ENCODE results near the gene NAA38. TPM values are rescaled to one million over a fixed set of nuclear protein-coding genes. Genes with fewer than 3 reads are reported as not detected.

NAA38 gene
- total and polyA plus RNA-seq, 7 experiments from 2014 or later, result 22.1 to 132 (median 30.3) TPM

GRCh38 chr17:7841915-7842379 lies 15.4 kb downstream of the NAA38 start:
- H3K4me3 Mint-ChIP-seq, result peak overlapping the region; percentile 85 to 99 (median 94)
- Histone ChIP-seq H3K36me3 (ENCODE audit: control insufficient read depth in 2 of 3, insufficient read depth in 3 of 3, low read length in 3 of 3) (peaks cover 0 to 15% (median 0%) of the 10 kb centered on the region in 3 experiments), H3K4me3 (ENCODE audit: low read length) (peak overlapping the region; percentile 84), H3K27ac (ENCODE audit: low read depth, low read length) (peak overlapping the region; percentile 100), H3K27me3 (ENCODE audit: control insufficient read depth in 2 of 2, insufficient read depth in 2 of 2, low read length in 2 of 2) (no peaks in the 10 kb centered on the region), H3K9me3 (ENCODE audit: control insufficient read depth in 2 of 3, low read length in 3 of 3) (no peaks in the 10 kb centered on the region), H3K4me1 (ENCODE audit: control insufficient read depth in 2 of 2, insufficient read depth in 2 of 2, low read length in 2 of 2) (peaks cover 26 to 48% of the 10 kb centered on the region in 2 donors)
- H3K36me3 Mint-ChIP-seq, result peaks cover 0 to 10% (median 3%) of the 10 kb centered on the region in 5 donors
- peaks cover 0 to 2% (median 0%) of the 10 kb centered on the region in 5 donors for H3K27me3 Mint-ChIP-seq
- DNase-seq (peak in 8 of 9 donors; percentile 77 to 91 (median 82)), ATAC-seq (peak; percentile 33)
- H3K27ac Mint-ChIP-seq, result peak overlapping the region; percentile 90 to 100 (median 99)
- peaks cover 39 to 64% (median 51%) of the 10 kb centered on the region in 7 donors for H3K4me1 Mint-ChIP-seq
- ChIA-PET CTCF (interaction anchor here (0.6 to 1.4 kb wide), 5 partner anchors 15 to 148 kb away, joined by 3 to 4 read pairs (median 3); partner anchors contain the start of gene NAA38), POLR2A (interaction anchor here (0.7 to 6.2 kb wide), 5 partner anchors 8 to 155 kb away, joined by 3 to 86 read pairs (median 4); partner anchors contain the start of genes CYB5D1, KDM6B, NAA38 and TP53)
- peaks cover 0 to 13% (median 0%) of the 10 kb centered on the region in 11 donors for H3K9me3 Mint-ChIP-seq
- intact Hi-C loops (cut with micrococcal nuclease), result loop anchor here (1.0 to 10.0 kb wide), 10 partner anchors 9 to 1190 kb away; partner anchors contain the start of genes ACADVL (in 1 of the 2), C17orf100 (in 1 of the 2), DLG4 (in 1 of the 2) and EIF5A (in 1 of the 2)

- H3K27ac ChIP-seq (ENCODE audit: low read depth, low read length), result peak overlapping the region; percentile 100
- peaks cover 0 to 12% (median 0%) of the 10 kb centered on the region in 3 experiments for H3K36me3 ChIP-seq (ENCODE audit: control insufficient read depth in 2 of 3, insufficient read depth in 3 of 3, low read length in 3 of 3)
- H3K4me1 ChIP-seq (ENCODE audit: control insufficient read depth in 2 of 2, insufficient read depth in 2 of 2, low read length in 2 of 2), result peaks cover 31 to 52% of the 10 kb centered on the region in 2 donors
- no peaks in the 10 kb centered on the region for H3K27me3 ChIP-seq (ENCODE audit: control insufficient read depth in 2 of 2, insufficient read depth in 2 of 2, low read length in 2 of 2)
- Mint-ChIP-seq H3K27ac (peak overlapping the region; percentile 90 to 100 (median 99)), H3K36me3 (peaks cover 0 to 10% (median 3%) of the 10 kb centered on the region in 5 donors), H3K4me1 (peaks cover 41 to 67% (median 55%) of the 10 kb centered on the region in 7 donors), H3K9me3 (peaks cover 0 to 13% (median 0%) of the 10 kb centered on the region in 11 donors), H3K27me3 (peaks cover 0 to 2% (median 0%) of the 10 kb centered on the region in 5 donors), H3K4me3 (peak overlapping the region; percentile 85 to 99 (median 94))
- peak overlapping the region; percentile 84 for H3K4me3 ChIP-seq (ENCODE audit: low read length)
- DNase-seq, result peak in 8 of 9 donors; percentile 71 to 98 (median 86)
- ATAC-seq, result peak; percentile 48
- ChIA-PET CTCF (interaction anchor here (0.6 to 1.4 kb wide), 4 partner anchors 16 to 98 kb away, joined by 3 to 5 read pairs (median 3); partner anchors contain the start of gene NAA38), POLR2A (interaction anchor here (0.8 to 6.2 kb wide), 6 partner anchors 8 to 603 kb away, joined by 3 to 86 read pairs (median 5); partner anchors contain the start of genes CYB5D1, KDM6B, NAA38 and TP53)
- intact Hi-C loops (cut with micrococcal nuclease), result loop anchor here (5.0 to 10.0 kb wide), 5 partner anchors 224 to 1189 kb away; partner anchors contain the start of genes ACADVL (in 1 of the 2), C17orf100 (in 1 of the 2), DLG4 (in 1 of the 2) and FGF11 (in 1 of the 2)
- no peaks in the 10 kb centered on the region for H3K9me3 ChIP-seq (ENCODE audit: control insufficient read depth in 2 of 3, low read length in 3 of 3)
These were observed 15.9 kb downstream of the NAA38 start for GRCh38 chr17:7841396-7841914.

GRCh38 chr17:7840875-7841274 lies 16.5 kb downstream of the NAA38 start:
- Mint-ChIP-seq H3K4me1 (peaks cover 41 to 68% (median 55%) of the 10 kb centered on the region in 7 donors), H3K27ac (peak overlapping the region; percentile 90 to 100 (median 97)), H3K36me3 (peaks cover 0 to 10% (median 3%) of the 10 kb centered on the region in 5 donors), H3K27me3 (peaks cover 0 to 2% (median 0%) of the 10 kb centered on the region in 5 donors), H3K9me3 (peaks cover 0 to 13% (median 0%) of the 10 kb centered on the region in 11 donors), H3K4me3 (peak overlapping the region; percentile 85 to 99 (median 93))
- Histone ChIP-seq H3K4me3 (ENCODE audit: low read length) (peak overlapping the region; percentile 84), H3K27me3 (ENCODE audit: control insufficient read depth in 2 of 2, insufficient read depth in 2 of 2, low read length in 2 of 2) (no peaks in the 10 kb centered on the region), H3K36me3 (ENCODE audit: control insufficient read depth in 2 of 3, insufficient read depth in 3 of 3, low read length in 3 of 3) (peaks cover 0 to 7% (median 0%) of the 10 kb centered on the region in 3 experiments), H3K9me3 (ENCODE audit: control insufficient read depth in 2 of 3, low read length in 3 of 3) (no peaks in the 10 kb centered on the region), H3K4me1 (ENCODE audit: control insufficient read depth in 2 of 2, insufficient read depth in 2 of 2, low read length in 2 of 2) (peaks cover 35 to 52% of the 10 kb centered on the region in 2 donors), H3K27ac (ENCODE audit: low read depth, low read length) (peak overlapping the region; percentile 100)
- ChIA-PET POLR2A (interaction anchor here (0.8 to 6.2 kb wide), 4 partner anchors 9 to 603 kb away, joined by 3 to 39 read pairs (median 4); partner anchors contain the start of genes CYB5D1 and NAA38), CTCF (interaction anchor here (0.9 to 1.2 kb wide), 3 partner anchors 13 to 97 kb away, joined by 3 to 5 read pairs (median 3); no protein-coding TSS in a partner anchor)
- intact Hi-C loops (cut with micrococcal nuclease), result loop anchor here (5.0 to 10.0 kb wide), 5 partner anchors 224 to 1189 kb away; partner anchors contain the start of genes ACADVL (in 1 of the 2), C17orf100 (in 1 of the 2), DLG4 (in 1 of the 2) and FGF11 (in 1 of the 2)
- DNase-seq (no peak), ATAC-seq (no peak)

- H3K4me1 ChIP-seq (ENCODE audit: control insufficient read depth in 2 of 2, insufficient read depth in 2 of 2, low read length in 2 of 2), result peaks cover 35 to 52% of the 10 kb centered on the region in 2 donors
- H3K9me3 Mint-ChIP-seq, result peaks cover 0 to 13% (median 0%) of the 10 kb centered on the region in 11 donors
- H3K4me1 Mint-ChIP-seq, result peaks cover 41 to 65% (median 52%) of the 10 kb centered on the region in 7 donors
- ChIA-PET POLR2A (interaction anchor here (0.6 to 6.2 kb wide), 4 partner anchors 9 to 309 kb away, joined by 3 to 39 read pairs (median 7); partner anchors contain the start of genes CYB5D1 and NAA38), CTCF (interaction anchor here (0.9 to 1.2 kb wide), 2 partner anchors 13 to 97 kb away, joined by 3 to 5 read pairs; no protein-coding TSS in a partner anchor)
- DNase-seq (no peak), ATAC-seq (no peak)
- H3K27me3 ChIP-seq (ENCODE audit: control insufficient read depth in 2 of 2, insufficient read depth in 2 of 2, low read length in 2 of 2), result no peaks in the 10 kb centered on the region
- H3K36me3 ChIP-seq (ENCODE audit: control insufficient read depth in 2 of 3, insufficient read depth in 3 of 3, low read length in 3 of 3), result peaks cover 0 to 2% (median 0%) of the 10 kb centered on the region in 3 experiments
- peak overlapping the region; percentile 100 for H3K27ac ChIP-seq (ENCODE audit: low read depth, low read length)
- peak overlapping the region; percentile 90 to 100 (median 97) for H3K27ac Mint-ChIP-seq
- H3K4me3 Mint-ChIP-seq, result peak overlapping the region; percentile 65 to 99 (median 90)
- H3K9me3 ChIP-seq (ENCODE audit: control insufficient read depth in 2 of 3, low read length in 3 of 3), result no peaks in the 10 kb centered on the region
- H3K27me3 Mint-ChIP-seq, result peaks cover 0 to 2% (median 0%) of the 10 kb centered on the region in 5 donors
- peaks cover 0 to 10% (median 3%) of the 10 kb centered on the region in 5 donors for H3K36me3 Mint-ChIP-seq
- H3K4me3 ChIP-seq (ENCODE audit: low read length), result no peak overlapping the region
- intact Hi-C loops (cut with micrococcal nuclease), result loop anchor here (5.0 to 10.0 kb wide), 5 partner anchors 223 to 1188 kb away; partner anchors contain the start of genes ACADVL (in 1 of the 2), C17orf100 (in 1 of the 2), DLG4 (in 1 of the 2) and FGF11 (in 1 of the 2)
These were observed 16.9 kb downstream of the NAA38 start for GRCh38 chr17:7840441-7840840.

GRCh38 chr17:7839876-7840261 lies 17.5 kb downstream of the NAA38 start:
- Histone ChIP-seq H3K27me3 (ENCODE audit: control insufficient read depth in 2 of 2, insufficient read depth in 2 of 2, low read length in 2 of 2) (no peaks in the 10 kb centered on the region), H3K27ac (ENCODE audit: low read depth, low read length) (peak overlapping the region; percentile 100), H3K4me3 (ENCODE audit: low read length) (no peak overlapping the region), H3K36me3 (ENCODE audit: control insufficient read depth in 2 of 3, insufficient read depth in 3 of 3, low read length in 3 of 3) (no peaks in the 10 kb centered on the region), H3K4me1 (ENCODE audit: control insufficient read depth in 2 of 2, insufficient read depth in 2 of 2, low read length in 2 of 2) (peaks cover 30 to 49% of the 10 kb centered on the region in 2 donors), H3K9me3 (ENCODE audit: control insufficient read depth in 2 of 3, low read length in 3 of 3) (no peaks in the 10 kb centered on the region)
- Mint-ChIP-seq H3K27ac (peak overlapping the region in 8 of 9 donors; percentile 90 to 100 (median 98)), H3K9me3 (peaks cover 0 to 13% (median 0%) of the 10 kb centered on the region in 11 donors), H3K4me3 (peak overlapping the region; percentile 29 to 99 (median 85)), H3K36me3 (peaks cover 0 to 10% (median 3%) of the 10 kb centered on the region in 5 donors), H3K27me3 (peaks cover 0 to 2% (median 0%) of the 10 kb centered on the region in 5 donors), H3K4me1 (peaks cover 41 to 70% (median 53%) of the 10 kb centered on the region in 7 donors)
- intact Hi-C loops (cut with micrococcal nuclease), result loop anchor here (5.0 to 10.0 kb wide), 6 partner anchors 223 to 1188 kb away; partner anchors contain the start of genes ACADVL (in 2 of the 2), DLG4 (in 2 of the 2), RPL26 (in 2 of the 2) and C17orf100 (in 1 of the 2)
- ChIA-PET CTCF (interaction anchor here (1.9 kb wide), 1 partner anchor 17 kb away, joined by 8 read pairs; the partner anchor contains the start of gene NAA38), POLR2A (interaction anchor here (0.6 to 1.7 kb wide), 2 partner anchors 10 to 309 kb away, joined by 6 to 8 read pairs; no protein-coding TSS in a partner anchor)
- ATAC-seq (no peak), DNase-seq (peak in 3 of 9 donors; percentile 38 to 56 (median 42))

Measured in naive thymus-derived CD4-positive, alpha-beta T cell (primary cell).